GM10266 (cell line): ENCODE measurements around the gene ICAM5.

Source experiments
- DNase-seq: peaks from one replicate; pipeline ENCODE4 v3.0.0; 2012; ENCODE audit errors: extremely low spot score
- CTCF ChIP-seq: IDR thresholded peaks from 2 replicates; pipeline ENCODE4 v1.5.1; 2012; ENCODE audit warnings: mild to moderate bottlenecking, low read depth; ENCODE audit not compliant: control insufficient read depth, insufficient read depth; ENCODE audit errors: missing control alignments

The ICAM5 gene

DNA sequence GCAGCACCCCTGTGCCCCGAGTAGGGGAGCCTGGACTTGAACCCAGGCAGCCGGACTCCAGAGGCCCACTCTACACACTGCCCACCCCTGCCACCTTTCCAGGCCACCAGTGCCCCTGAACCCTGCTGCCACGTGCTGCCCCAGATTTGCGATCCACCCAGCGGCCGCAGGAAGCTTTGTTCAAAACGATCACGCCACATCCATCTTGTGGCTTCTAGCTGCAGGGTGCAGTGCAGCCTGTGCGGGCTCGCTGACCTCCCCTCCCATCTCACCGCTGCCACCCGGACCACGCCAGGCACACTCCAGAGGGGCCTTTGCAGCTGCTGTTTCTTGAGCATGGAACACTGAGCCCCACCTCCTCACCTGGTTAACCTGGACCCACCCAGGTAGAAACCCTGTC lies 39.8 kb downstream of the ICAM5 start:
- DNase-seq = no peak
- TF ChIP-seq CTCF = no peak

DNA sequence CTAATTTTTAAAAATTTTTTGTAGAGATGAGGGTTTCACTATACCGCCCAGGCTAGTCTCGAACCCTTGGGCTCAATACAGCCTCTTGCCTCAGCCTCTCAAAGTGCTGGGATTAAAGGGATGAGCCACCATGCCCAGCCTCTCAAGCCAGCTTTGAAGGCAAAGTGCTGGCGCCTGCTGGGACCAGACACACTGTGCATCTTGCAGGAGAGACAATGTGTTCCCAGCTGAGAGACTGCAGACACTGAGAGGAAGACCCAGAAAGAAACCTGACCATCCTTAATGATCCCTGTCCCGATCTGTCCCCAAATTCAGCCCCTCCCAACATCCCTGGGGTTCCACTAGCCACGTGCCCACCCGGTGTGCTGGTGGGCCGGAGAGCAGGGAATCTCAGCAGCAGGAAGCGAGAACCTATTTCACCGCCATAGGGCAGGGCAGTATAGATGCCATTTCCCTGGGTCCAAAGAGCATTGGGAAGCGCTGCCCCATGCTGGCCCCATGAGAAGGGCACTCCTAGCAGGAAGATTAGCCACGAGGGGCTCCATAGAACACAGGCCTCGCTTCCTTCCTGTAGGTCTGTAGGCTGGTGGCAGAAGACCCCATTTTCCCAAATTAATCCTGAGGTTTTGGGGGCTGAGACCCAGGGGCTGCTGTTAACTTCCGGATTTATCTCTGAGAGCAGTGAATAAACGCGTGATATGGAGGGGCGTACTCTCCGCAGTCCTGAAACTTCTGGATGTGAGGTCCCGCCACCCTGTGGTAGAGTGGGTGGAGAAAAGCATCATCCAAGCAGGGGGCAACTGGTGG lies 42.6 kb downstream of the ICAM5 start:
- TF ChIP-seq CTCF = no peak
- DNase-seq = no peak

DNA sequence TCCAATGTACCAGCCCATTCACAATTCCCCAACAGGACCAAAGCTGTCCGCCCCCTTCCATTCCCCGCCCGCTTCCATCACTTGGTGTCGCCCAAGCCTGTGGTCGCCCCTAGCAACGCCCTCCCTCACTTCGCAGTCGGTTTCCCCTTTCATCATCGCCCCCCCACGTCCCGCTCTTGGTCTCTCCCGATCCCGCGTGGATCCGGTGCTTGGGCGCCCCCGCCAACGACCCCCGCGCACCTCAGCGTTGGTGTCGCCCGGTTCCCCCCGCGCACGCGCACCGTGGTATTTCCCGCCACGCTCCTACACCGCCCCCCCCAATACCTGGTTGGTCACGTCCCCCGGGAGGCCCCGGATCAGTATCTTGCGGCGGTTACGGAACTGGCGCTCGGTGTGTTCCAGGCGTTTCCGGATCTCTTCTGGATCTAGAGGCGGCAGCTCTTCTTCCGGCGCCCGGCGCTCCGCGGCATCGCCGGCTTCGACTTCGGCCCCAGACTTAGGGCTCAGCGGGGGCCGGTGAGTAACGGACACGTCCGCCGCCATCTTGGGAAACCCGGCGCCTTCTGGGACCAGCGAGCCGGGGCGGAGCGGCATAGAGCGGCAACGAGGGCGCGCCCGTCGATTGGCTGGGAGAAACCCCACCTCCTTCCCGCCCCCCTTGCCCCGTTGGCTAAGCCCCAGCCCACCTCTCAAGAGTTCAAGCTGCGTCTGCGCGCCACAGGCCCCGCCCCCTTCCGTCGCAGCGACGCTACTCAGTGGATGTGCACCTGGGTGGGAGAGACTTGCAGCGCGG lies 43.4 kb downstream of the ICAM5 start, which contains the start of gene RAVER1:
Gene RAVER1, minus strand, starts transcription at position 565 of the 793 bp plus-strand sequence. Its CDS starts 22 bp downstream, at position 543.
- no peak for TF ChIP-seq CTCF
- DNase-seq = peak; percentile 99

DNA sequence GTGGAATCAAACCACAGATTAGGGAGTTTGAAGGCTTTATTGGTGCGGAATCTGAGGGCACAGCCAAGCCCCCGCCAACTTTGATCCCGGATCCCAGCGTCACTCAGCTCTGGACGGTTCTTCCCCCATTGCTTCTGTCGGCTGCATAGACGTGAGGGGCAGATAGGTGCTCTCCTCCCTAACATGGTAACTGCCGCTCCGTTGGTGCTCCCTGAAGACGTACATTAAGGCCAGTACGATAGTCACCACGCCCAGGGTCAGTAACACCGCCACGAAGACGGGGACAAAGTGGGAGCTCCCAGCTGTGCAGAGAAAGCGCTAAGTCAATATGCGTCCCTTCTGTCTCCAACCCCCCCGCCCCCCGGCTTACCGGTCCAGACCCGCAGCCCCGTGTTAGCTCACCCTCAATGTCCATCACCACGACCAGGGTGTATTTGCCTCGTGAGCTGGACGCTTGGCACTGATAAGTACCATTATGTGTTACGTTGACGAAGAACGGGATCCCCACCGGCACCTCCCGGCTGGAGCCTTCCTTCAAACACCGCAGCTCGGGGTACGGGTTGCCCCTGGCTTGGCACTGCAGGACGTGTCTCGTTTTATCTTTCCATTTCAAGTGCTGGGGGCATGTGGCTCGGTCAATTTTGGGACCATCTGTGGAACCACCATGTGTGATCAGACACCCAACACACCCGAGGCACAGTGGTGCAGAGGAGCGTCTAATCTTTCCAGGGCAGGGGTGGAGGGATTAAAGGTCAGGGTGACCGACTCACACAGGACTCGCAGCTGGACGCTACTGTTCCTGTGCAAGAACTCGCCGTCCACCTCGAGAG lies 44.2 kb downstream of the ICAM5 start:
- DNase-seq = no peak
- TF ChIP-seq CTCF = no peak

DNA sequence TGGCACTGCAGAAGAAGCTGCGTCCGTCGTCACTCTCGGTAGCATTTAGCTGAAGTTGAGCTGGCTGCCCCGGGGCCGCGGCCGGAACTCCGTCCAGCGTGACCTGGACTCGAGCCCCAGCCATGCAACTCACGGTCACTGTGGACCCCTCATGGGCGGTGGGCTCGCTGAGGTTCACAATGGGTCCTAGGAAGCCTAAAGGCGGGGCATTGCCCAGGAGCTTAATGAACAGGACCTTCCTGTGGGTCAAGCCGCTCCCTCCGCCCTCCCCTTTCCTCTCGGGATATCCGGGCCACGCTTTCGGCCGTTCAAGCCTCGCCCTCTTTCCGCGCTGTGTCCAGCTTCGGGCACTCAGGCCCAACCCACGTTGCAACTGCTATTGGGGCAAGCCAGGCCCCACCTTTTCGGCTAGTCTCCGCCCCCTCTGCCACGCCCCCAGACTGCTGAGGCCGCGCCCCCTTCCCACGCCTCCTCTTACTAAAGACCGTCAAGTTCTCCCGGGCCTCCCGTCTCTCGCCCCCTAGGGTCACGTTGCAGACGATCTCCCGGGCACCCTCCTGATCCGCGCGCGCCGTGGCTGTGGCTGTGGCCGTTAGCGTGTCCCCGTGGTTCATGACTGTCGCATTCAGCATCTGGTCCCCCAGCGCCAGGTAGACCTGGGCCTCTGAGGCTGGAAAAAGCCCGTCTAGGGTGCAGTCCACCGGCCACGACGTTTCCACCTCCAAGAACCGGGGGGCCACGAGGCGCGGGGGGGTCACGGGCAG lies 45.0 kb downstream of the ICAM5 start:
- no peak for DNase-seq

More for the DNA sequence above, 45.0 kb downstream of the ICAM5 start:
- TF ChIP-seq CTCF = no peak
